GM18873 (cell line): ENCODE data around the gene SLC44A3.
"Not testable (repeated sequence)": the region's sequence is repeated elsewhere in the genome, so short reads cannot be mapped to it uniquely, and the experiment has no call there.

Experiments
- ATAC-seq: cut with Tn5 transposase; IDR thresholded peaks from one replicate; pipeline ENCODE4 v1.9.1; 2021; ENCODE audit warnings: mild to moderate bottlenecking, moderate library complexity, moderate number of reproducible peaks; ENCODE audit not compliant: unreplicated experiment, low FRiP score

The SLC44A3 gene

DNA sequence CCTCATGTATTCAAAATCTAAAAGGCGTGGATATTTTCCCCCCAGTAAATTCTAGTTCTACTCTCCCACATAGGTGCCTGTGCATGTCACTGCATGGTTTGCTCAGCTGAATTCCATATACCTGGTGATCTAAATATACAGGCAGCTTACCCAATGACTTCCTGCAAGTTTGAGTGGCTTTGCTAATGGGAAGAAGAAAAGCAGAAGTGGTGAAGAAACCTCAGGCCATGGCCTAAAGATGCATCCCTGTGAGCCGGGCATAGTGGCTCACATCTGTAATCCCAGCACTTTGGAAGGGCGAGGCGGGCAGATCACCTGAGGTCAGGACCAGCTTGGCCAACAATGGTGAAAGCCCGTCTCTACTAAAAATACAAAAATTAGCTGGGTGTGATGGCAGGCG, 11.5 kb downstream of the SLC44A3 start:
- no peak for ATAC-seq

DNA sequence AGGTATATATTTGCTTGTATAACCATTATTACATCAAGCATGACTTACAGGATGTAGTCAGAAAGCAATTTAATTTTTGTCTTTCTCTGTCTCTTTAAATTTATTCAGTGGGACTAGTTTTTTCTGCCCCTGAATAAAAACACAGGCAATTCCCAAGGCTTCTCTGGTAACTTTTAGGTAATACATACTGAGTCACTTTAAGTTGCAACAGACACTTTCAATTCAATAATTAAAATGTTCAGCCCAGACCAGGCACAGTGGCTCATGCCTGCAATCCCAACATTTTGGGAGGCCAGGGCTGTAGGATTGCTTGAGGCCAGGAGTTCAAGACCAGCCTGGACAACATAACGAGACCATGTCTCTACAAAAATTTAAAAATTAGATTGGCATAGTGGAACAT, 12.3 kb downstream of the SLC44A3 start:
- ATAC-seq, result no peak

DNA sequence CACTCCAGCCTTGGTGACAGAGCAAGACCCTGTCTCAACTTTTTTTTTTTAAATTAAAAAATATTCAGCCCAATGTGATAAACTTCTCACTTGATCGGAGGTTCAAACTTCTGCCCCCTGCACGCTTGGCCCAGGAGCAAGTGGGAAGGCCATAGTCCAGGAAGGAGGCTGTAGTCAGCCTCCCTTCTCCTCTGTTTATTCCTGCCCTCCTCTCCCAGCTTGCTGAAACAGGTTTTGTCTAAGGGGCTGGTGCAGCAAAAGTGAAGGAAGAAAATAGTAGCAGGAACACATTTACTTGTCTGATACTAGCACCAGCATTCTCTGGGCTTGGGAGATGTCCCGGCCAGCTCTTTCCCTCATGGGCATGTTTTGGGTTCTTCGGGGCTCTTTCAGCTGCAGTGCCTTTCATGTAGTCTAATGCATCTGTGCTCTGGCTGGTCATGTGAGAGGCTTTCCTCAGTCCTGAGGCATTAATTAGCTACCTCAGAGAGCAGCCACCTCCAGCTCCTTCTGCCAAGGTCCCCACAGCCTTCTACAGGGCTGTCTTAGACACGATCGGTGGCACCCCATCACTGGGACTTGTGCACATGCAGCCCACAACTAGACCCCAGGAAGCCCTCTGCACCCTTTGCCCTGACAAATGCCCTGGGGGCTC, 12.9 kb downstream of the SLC44A3 start:
- ATAC-seq, result no peak

DNA sequence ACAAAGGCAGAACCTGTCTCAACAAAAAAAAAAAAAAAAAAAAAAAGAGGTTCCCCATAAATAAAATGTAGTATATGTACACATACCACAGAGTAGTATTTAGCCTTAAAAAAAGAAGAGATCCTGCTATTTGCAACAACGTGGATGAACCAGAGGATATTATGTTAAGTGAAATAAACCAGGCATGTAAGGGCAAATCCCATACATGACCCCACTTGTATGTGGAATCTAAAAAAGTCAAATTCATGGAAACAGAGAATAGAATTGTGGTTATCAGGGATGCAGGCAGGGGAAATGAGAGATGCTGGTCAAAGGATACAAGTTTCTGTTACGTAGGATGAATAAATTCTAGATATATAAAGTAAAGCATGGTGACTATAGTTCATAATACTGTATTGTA, 16.7 kb downstream of the SLC44A3 start:
- no peak for ATAC-seq

DNA sequence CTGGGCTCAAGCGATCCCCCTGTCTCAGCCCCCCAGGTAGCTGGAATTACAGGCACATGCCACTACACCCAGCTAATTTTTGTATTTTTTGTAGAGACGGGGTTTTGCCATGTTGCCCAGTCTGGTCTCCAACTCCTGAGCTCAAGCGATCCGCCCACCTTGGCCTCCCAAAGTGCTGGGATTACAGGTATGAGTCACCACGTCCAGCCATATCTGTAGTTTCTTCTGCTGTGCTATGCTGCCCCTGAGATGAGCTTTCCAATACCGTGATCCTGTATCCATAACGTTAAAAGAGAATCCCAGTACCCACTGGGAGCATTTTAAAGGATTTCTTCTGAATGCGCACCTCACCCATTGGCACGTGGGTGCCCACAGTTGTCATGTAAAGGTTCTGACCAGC, 20.2 kb downstream of the SLC44A3 start:
- ATAC-seq, result not testable (repeated sequence)

DNA sequence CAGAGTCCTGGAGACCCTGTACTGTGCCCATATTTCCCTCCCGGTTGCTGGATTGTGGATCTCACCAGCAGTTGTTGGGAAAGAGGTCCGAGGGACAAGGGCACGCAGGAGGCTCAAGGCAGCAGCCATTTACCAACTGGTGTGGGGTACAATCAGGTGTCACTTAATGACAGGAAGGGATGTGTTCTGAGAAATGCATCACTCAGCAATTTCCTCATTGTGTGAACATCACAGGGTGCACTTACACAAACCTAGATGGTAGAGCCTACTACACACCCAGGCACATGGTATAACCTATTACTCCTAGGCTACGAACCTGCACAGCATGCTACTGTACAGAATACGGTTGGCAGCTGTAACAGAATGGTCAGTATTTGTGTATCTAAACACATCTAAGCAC, 20.7 kb downstream of the SLC44A3 start:
- ATAC-seq, result no peak

DNA sequence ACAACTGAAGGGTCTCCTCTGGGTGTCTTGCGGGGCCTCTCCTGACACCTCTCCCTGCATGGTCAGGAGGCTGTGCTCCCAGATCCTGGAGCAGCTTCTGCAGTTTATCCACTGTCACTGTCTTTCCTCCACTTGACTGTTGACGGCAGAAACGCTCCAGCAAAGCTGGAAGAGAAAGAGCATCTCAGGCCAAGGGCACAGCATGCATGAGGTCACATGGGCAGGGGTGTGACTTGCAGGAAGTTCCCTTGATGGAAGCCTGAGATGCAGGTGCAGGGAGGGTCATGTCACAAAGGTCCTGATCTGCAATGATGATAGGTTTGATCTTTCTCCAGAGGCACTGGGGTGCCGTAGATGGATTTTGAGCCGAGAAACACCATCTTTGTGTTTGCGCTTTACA, 23.3 kb downstream of the SLC44A3 start:
- no peak for ATAC-seq

DNA sequence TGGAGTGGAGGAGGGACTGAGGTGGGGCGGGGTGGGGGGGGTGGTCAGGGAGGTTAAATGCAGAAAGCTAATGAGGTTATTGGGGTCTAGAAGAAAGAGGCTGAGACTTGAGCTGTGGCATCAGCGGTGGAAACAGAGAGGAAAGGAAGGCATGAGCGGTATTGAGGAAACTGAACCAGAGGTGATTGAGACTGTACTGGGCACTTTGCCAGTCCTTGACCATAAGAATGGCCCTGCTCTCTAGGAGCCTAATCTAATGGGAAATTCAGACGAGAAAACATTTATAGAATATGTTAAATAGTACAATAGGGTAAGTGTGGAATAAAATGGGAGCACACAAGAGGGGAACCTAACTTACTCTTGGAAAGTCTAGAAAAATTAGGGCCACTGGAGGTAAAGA, 23.7 kb downstream of the SLC44A3 start:
- ATAC-seq, result no peak

DNA sequence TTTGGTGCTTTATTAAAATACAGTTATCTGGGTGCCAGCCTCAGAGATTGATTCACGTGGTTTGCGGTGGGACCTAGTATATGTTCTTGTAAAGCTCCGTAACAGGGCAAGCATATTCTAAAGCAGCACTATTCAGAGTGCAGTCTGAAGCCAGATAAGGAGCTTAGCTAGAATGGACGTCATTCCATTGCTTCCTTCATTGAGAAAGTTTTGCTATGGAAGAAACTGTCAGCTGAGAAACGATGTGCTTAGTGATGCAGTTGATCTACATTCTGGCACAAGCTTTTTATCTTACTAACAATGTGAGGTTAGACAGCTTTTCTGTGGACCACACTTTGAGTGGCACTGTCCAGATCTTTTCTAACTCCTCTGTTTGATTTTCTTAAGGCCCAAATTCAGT, 26.2 kb downstream of the SLC44A3 start:
- ATAC-seq, result no peak

DNA sequence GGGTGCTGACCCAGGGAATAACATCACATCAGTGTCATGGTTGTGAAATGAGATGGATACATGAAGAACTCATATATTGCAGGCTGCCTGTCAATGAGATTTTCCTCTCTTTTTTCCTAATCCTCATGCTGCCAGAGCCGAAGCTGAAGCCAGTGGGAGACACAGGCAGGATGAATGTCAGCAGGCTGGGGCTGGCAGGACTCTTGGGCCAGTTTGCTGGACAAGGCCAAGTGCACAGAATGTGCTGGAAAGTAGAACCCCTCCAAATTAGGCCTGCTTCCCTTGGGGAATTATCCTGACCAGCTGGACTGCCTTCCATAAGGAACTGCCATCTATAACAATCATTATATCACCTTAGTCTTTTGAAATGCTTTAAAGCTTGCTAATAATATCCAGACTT, 31.4 kb downstream of the SLC44A3 start:
- ATAC-seq, result no peak

DNA sequence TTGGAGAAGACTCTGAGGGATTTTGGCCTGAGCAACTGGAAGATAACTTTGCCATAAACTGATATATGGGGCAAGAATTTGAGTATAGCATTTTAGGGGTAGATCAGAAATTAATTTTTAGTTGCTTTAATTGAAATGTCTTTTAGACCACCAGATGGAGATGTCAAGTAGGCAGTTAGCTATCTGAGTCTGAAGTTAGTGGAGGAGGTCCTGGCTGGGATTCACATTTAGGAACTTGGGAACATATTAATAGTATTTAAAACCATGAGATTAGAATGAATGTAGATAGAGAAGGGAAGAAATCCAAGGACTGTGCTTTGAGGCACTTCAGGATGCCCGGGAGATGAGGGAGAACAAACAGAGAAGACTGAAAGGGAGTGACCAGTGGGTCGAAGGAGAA, 32.6 kb downstream of the SLC44A3 start:
- ATAC-seq, result no peak

DNA sequence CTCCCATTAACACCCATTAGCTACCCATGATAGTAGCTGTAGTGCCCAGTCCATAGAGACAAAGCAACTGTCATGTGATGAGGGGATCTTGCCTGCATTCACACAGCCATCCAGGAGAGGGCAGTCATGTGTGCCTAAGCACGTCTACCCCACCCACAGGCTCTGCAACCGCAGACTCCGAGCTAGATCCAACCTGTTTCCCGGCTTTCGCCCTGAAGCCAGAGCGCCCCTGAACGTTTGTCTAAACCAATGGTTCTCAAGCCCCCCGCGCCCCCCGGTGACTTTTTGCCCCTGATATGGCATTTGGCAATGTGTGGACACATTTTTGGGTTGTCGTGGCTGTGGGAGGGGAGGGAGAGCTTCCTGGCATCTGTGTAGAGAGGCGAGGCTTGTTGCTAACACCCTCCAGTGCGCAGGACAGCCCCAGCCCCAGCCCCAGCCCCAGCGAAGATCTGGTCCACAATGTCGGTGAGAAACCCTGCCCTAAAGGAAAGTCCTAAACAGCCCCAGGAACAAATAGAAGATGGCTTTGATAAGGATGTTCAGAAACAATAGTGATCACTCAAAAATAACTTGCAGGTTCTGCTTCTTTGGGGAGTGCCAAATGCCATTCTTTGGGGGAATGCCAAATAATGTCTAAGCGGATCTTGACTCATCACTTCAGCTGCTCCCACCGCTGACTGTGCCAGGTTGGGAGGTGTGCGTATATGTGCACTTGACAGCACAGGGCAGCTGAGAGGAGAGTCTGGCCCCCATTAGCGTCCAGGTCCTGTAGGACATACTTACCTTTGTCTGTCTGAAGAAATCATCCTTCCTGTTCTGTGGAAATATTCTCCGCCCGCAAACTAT, 34.5 kb downstream of the SLC44A3 start:
- peak; percentile 99 for ATAC-seq

DNA sequence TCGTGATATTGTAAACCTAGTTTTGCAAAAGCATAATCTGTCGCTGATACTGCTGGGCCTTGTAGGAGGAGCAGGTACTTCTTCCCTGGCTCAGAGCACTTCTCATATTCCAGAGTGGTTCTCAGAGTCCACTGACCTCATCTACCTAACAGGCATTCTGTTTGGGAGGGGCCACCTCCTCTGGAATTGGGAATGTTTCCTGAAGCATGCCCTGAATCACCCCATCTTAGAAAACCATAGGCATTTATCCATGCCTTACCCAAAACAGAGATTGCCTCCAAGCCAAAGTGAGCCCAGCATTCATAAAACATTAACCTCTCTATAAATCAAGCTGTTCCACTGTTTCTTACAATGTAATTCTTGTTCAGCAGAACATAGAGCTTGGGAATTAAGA, 35.1 kb downstream of the SLC44A3 start:
- ATAC-seq, result no peak

DNA sequence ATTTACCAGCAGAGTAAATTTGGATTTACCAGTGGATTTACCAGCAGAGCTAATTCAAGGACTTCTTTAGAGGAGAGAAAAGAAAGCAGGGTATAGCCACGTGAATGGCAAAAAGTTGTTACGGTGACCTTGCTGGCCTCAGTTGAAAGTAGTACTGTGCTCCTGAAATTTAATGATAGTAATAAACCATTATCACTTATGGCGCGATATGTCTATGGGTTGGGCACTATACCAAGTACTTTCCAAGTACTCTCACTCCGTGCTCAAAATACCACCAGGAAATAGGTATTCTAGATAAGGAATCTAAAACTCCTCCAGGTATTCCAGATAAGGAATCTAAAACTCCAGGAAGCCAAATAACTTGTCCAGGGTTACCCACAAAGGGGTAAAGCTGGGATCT, 35.8 kb downstream of the SLC44A3 start:
- ATAC-seq, result no peak

DNA sequence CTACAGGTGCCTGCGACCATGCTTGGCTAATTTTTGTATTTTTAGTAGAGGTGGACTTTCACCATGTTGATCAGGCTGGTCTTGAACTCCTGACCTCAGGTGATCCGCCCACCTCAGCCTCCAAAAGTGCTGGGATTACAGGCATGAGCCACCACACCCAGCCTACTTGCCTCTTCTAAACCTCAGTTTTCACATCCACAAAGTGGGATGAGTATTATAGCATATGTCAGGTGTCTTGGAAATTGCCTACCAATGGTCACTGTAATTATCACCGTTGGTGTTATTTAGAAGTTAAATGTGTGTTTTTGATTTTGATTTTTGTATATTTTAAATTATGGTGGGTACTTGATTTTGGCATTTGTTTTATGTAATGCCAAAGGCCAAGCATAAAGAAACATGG, 36.7 kb downstream of the SLC44A3 start:
- ATAC-seq, result no peak

DNA sequence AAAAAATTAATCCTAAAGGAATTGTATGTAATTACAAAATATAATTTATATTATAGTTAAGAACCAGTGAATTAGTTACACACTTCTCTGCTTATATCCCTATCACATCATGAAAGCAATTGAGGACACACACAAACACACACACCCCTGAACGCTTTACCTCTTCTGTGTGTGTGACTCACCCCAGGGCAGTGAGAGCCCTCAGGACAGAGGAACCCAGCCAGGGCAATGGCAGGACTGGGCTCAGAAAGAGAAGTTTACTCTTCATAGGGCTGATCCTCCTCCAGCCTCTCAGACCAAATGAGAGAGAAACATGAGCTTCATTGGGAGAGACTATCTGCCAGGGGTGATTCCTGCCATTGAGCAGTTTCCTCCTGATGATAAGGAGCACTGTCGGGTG, 38.1 kb downstream of the SLC44A3 start:
- ATAC-seq, result no peak

DNA sequence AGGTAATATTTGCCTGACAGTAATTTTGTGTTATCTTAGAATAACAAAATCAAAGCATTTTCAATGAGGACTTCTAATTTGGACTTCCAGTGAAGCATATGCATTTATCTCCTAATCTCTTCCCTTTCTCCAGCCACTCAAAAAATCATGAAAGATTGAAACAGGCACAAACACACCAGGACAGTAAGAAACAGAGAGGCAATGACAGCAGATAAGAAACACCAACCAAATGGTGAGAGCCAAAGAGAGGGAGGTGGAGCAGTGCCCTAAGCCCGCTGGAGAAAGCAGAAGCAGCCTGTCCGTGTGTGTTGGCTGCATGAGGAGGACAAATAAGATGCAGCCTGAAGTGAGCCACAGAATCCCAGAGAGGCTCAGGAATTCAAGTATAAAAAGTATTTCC, 39.0 kb downstream of the SLC44A3 start:
- ATAC-seq, result no peak

DNA sequence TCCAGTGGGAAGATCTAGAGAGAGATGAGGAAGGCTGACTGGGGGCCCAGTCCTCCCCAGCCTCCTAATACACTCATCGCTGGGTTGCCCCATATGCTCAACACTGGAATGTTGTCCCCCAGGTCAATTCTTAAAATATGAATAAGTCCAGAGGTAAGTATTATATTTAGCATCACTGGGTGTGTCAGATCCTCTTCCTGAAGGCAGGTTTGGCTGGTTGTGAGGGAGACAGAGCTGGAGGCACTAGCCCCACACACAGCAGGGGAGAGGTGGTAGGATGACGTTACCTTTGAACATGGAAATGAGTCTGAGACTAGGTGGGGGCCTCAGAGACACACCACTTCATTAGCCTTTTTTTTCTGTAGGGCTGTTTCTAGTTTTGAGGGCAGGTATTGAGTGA, 42.6 kb downstream of the SLC44A3 start:
- ATAC-seq, result no peak

DNA sequence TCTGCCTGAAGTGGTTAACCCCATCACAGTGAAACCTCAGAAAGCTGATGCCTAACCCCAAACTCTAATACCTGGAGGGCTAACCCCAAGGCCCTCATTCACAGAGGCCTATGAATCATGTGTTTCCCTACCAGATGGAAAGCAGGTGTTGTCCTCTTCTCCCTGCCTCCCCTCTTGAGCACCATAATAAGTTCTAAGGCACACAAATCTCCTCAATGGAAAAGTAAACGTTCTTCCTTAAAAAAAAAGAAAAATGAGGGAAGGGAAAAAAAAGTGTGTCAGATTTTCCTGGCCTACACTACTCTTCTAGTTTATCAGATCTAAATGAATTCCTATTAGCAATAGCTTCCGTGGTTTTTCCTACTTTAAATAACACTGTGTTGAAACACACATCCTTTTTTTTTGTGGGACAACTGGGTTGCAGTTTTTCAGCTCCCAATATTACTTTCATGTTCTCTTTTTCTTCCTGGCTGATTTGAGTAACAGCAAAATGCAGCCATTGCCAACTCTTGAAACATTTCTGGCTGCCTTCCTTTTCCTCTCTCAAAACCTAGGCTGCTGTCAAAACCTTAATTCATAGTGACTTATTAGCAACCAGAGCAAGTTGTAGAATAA, 43.2 kb downstream of the SLC44A3 start:
- ATAC-seq, result no peak

DNA sequence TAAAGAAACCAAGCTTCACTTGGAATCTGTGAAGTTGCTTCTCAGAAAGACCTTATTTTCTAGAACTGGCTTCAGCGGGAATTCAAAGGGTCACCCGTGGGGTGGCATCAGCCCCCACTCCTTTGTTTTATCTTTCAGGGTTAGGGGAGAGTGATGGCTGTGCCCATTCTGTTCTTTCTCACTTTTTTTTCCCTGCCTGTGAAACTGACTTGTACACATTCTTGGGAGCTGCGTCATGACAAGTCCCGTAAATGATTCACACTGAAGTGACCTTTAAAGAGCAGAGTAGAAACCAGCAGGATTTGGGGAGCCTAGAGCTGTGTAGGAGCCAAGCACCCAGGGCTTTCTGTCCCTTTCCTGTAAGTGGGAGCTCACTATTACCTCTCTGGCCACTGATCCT, 43.8 kb downstream of the SLC44A3 start:
- ATAC-seq, result no peak

DNA sequence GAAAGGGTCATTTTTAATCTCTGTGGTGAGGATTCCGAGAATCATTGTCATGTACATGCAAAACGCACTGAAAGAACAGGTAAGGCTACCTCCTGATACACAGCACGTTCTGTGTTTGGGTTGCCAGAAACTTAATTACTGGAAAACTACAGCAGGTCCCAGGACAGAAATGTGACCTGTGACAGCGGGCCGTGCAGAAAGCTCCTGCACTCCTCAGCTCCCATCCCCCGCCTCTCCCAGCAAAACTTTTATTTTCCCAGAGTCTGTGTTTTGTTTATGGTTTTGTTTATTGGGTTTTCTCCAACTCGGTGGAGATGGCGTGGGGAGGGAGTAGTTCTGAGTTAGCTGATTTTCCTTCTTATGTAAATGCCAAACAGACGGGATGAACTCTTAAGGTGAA, 44.7 kb downstream of the SLC44A3 start:
- ATAC-seq, result no peak

DNA sequence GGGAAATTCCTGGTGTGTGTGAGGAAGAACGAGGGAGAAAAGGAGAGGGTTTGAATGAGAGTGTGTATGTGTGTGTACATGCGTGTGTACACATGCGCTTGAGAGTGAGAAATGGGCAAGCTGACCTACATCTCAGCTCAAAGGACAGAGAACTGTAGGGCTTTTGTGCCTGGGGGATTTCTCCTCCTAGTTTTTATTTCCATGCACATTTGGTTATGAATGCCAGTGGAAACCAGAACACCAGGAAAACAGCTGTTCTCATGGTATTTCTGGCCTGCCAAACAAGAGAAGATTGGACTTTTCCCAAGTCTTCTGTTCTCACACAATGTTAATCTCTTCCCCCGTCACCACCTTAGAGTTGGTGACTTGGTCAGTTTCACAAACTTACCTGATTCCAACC, 45.2 kb downstream of the SLC44A3 start:
- ATAC-seq, result no peak
